HepG2 (cell line): ENCODE data around the gene VPS52. TPM values are rescaled to one million over a fixed set of nuclear protein-coding genes. Genes with fewer than 3 reads are reported as not detected.

Experiments used
- GABPB1 ChIP-seq: IDR thresholded peaks from 2 replicates; pipeline ENCODE4 v1.6.1; 2016; ENCODE audit warnings: mild to moderate bottlenecking, missing genetic modification reagents, moderate library complexity, missing compliant biosample characterization
- GZF1 ChIP-seq: sonication (generic); formaldehyde crosslinking; IDR thresholded peaks from 2 replicates; pipeline ENCODE4 v1.5.1; 2020; ENCODE audit warnings: mild to moderate bottlenecking, missing genetic modification reagents
- KLF15 ChIP-seq: sonication (generic); formaldehyde crosslinking; IDR thresholded peaks from 2 replicates; pipeline ENCODE4 v1.8.1; 2023; ENCODE audit warnings: borderline replicate concordance, mild to moderate bottlenecking, inconsistent platforms, missing genetic modification reagents, mixed read lengths
- MAFG ChIP-seq: sonication (generic); formaldehyde crosslinking; IDR thresholded peaks from 2 replicates; pipeline ENCODE4 v1.5.1; 2020; ENCODE audit warnings: mild to moderate bottlenecking, missing genetic modification reagents
- MTF2 ChIP-seq: sonication (generic); formaldehyde crosslinking; IDR thresholded peaks from 2 replicates; pipeline ENCODE4 v1.5.0; 2020; ENCODE audit warnings: missing genetic modification reagents, borderline replicate concordance
- NR1H2 ChIP-seq: sonication (generic); formaldehyde crosslinking; IDR thresholded peaks from 2 replicates; pipeline ENCODE4 v1.8.1; 2022; ENCODE audit warnings: low read depth, missing genetic modification reagents, borderline replicate concordance
- PHF8 ChIP-seq: sonication (generic); formaldehyde crosslinking; IDR thresholded peaks from 2 replicates; pipeline ENCODE4 v1.5.0; 2020; ENCODE audit warnings: missing genetic modification reagents
- RBFOX2 ChIP-seq: fragments of 200-400 bp; formaldehyde crosslinking; IDR thresholded peaks from 2 replicates; pipeline ENCODE4 v1.6.1; 2017; ENCODE audit warnings: low read depth, mild to moderate bottlenecking, low read length
- RCOR2 ChIP-seq: IDR thresholded peaks from 2 replicates; pipeline ENCODE4 v1.6.1; 2016; ENCODE audit warnings: missing biosample characterization, missing genetic modification reagents
- TBX3 ChIP-seq: fragments of 450-650 bp; IDR thresholded peaks from 2 replicates; pipeline ENCODE4 v1.6.1; 2017; ENCODE audit warnings: antibody characterized with exemption, mild to moderate bottlenecking, inconsistent platforms, borderline replicate concordance
- YY1 ChIP-seq: IDR thresholded peaks from 2 replicates; pipeline ENCODE4 v1.6.1; 2011; ENCODE audit warnings: low read length, low read depth, moderate library complexity, mild to moderate bottlenecking; ENCODE audit not compliant: insufficient read depth, insufficient replicate concordance
- ZBTB20 ChIP-seq: sonication (generic); formaldehyde crosslinking; IDR thresholded peaks from 2 replicates; pipeline ENCODE4 v1.8.1; 2023; ENCODE audit warnings: missing genetic modification reagents, low read depth, mild to moderate bottlenecking, borderline replicate concordance
- ZNF230 ChIP-seq: sonication (generic); formaldehyde crosslinking; IDR thresholded peaks from 2 replicates; pipeline ENCODE4 v1.4.0; 2020; ENCODE audit warnings: mild to moderate bottlenecking, missing genetic modification reagents
- ZNF260 ChIP-seq: sonication (generic); formaldehyde crosslinking; IDR thresholded peaks from 2 replicates; pipeline ENCODE4 v1.4.0; 2020; ENCODE audit warnings: missing genetic modification reagents, low read depth, mild to moderate bottlenecking, borderline replicate concordance
- ZNF264 ChIP-seq: sonication (generic); formaldehyde crosslinking; IDR thresholded peaks from 2 replicates; pipeline ENCODE4 v1.4.0; 2020; ENCODE audit warnings: missing genetic modification reagents
- ZNF317 ChIP-seq: sonication (generic); formaldehyde crosslinking; IDR thresholded peaks from 2 replicates; pipeline ENCODE4 v1.5.0; 2020; ENCODE audit warnings: mild to moderate bottlenecking, missing genetic modification reagents
- polyA plus RNA-seq, 8 experiments: library from polyadenylated mRNA; depleted of rRNA in 3 of 8; stranded (reverse) in 7 of 8; unstranded in 1 of 8; fragments of >200 nt; fragmentation: Illumina TruSeq in 4 of 8; extraction: Trizol in 4 of 8; gene quantifications; 2 replicates each; pipeline versions ENCODE4 v1.2.1 to v1.2.3, GENCODE V29; 2011 to 2016; ENCODE audit warnings: low read depth in 4 of 8, missing spikeins in 1 of 8, mixed read lengths in 1 of 8; ENCODE audit not compliant: insufficient read depth in 1 of 8
- total RNA-seq, 5 experiments: library from RNA; depleted of rRNA; stranded (reverse); fragments of >200 nt; fragmentation: Illumina TruSeq; extraction: Trizol; gene quantifications; 2 replicates each; pipeline ENCODE4 v1.2.3, GENCODE V29; 2016; ENCODE audit warnings: low read depth in 1 of 5
- TF ChIP-seq, protein P1 (sequence below): sonication (generic); formaldehyde crosslinking; IDR thresholded peaks from 2 replicates; pipeline ENCODE4 v1.9.0; 2021; ENCODE audit warnings: missing genetic modification reagents, mild to moderate bottlenecking, borderline replicate concordance
- TF ChIP-seq, protein P2 (sequence below): sonication (generic); formaldehyde crosslinking; IDR thresholded peaks from 2 replicates; pipeline ENCODE4 v1.5.1; 2020; ENCODE audit warnings: missing genetic modification reagents, mild to moderate bottlenecking, borderline replicate concordance
- TF ChIP-seq, protein P3 (sequence below): IDR thresholded peaks from 2 replicates; pipeline ENCODE4 v1.6.1; 2016; ENCODE audit warnings: low read depth
- TF ChIP-seq, protein P4 (sequence below): sonication (generic); formaldehyde crosslinking; IDR thresholded peaks from 2 replicates; pipeline ENCODE4 v1.8.1; 2023; ENCODE audit warnings: missing genetic modification reagents, inconsistent platforms, borderline replicate concordance
- TF ChIP-seq, protein P5 (sequence below): IDR thresholded peaks from 2 replicates; pipeline ENCODE4 v1.6.1; 2016
- TF ChIP-seq, protein P6 (sequence below): sonication (generic); formaldehyde crosslinking; IDR thresholded peaks from 2 replicates; pipeline ENCODE4 v1.4.0; 2020; ENCODE audit warnings: missing genetic modification reagents

VPS52 gene
- total and polyA plus RNA-seq, 2 of the 13 experiments (the other 11 are each of a cell fraction or from before 2014, with no cell fraction given): 48.9 to 85.5 TPM

DNA sequence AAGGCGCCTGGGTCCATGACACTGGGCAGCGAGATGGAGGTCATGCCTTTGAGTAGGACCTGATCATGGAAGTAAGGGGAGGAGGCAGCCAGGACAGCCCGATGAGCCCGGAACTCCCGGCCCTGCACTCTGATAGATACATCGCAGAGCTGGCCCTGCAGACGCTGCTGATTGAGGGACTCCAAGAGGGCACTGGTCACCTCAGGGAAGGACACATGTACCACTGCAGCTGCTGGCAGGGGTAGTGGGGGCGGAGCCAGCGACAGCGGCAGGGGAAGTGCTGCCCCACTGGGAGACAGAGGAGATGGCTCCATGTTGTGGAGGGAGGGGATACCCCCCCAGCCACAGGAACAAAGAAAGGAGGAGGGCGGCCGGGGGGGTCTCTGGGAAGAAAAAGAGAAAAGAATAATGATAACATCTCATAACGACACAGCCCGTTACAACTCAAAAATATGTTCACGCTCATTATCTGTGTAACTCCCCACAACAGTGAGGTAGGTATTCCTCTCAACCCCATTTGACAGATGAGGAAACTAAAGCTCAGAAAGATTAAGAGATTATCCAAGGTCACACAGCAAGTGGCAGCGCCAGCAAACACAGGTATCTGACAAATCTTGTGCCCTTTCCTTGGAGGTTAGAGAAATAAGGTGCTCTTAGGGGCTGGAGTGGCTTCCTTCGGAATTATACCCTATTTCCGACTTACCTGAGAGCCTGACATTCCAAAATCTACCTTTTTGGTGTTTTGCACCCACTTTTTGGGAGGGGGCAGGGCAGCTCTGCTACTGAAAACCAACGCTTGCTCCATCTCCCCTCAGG, 45.1 kb upstream of the VPS52 start (continued):
- TF ChIP-seq, protein P1, sequence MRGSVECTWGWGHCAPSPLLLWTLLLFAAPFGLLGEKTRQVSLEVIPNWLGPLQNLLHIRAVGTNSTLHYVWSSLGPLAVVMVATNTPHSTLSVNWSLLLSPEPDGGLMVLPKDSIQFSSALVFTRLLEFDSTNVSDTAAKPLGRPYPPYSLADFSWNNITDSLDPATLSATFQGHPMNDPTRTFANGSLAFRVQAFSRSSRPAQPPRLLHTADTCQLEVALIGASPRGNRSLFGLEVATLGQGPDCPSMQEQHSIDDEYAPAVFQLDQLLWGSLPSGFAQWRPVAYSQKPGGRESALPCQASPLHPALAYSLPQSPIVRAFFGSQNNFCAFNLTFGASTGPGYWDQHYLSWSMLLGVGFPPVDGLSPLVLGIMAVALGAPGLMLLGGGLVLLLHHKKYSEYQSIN (CRISPR knock-in tag): no peak
- TF ChIP-seq, protein P2, sequence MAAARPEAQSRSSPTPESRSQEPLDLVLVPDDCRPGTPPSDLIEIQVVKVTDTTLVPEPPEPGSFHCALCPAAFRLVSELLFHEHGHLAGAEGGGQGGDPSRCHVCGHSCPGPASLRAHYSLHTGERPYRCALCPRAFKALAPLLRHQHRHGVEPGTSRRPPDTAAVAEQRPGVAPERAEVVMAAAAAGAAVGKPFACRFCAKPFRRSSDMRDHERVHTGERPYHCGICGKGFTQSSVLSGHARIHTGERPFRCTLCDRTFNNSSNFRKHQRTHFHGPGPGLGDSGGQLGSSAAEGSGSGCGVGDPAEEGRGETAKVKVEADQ: no peak
- TF ChIP-seq, protein P3, sequence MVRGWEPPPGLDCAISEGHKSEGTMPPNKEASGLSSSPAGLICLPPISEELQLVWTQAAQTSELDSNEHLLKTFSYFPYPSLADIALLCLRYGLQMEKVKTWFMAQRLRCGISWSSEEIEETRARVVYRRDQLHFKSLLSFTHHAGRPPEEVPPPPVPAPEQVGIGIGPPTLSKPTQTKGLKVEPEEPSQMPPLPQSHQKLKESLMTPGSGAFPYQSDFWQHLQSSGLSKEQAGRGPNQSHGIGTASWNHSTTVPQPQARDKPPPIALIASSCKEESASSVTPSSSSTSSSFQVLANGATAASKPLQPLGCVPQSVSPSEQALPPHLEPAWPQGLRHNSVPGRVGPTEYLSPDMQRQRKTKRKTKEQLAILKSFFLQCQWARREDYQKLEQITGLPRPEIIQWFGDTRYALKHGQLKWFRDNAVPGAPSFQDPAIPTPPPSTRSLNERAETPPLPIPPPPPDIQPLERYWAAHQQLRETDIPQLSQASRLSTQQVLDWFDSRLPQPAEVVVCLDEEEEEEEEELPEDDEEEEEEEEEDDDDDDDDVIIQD (CRISPR knock-in tag): no peak
- TF ChIP-seq RCOR2 (CRISPR knock-in tag) (no peak), MTF2 (CRISPR knock-in tag) (0 out of 2 replicates have a peak, but pooled peaks have one; percentile 2), GABPB1 (CRISPR knock-in tag) (peak; percentile 0; the same call in 1 of the 2 replicates), YY1 (no peak), GZF1 (CRISPR knock-in tag) (no peak), PHF8 (CRISPR knock-in tag) (no peak), ZNF260 (CRISPR knock-in tag) (no peak), TBX3 (no peak), ZNF317 (CRISPR knock-in tag) (0 out of 2 replicates have a peak, but pooled peaks have one; percentile 25), KLF15 (CRISPR knock-in tag) (no peak), MAFG (CRISPR knock-in tag) (no peak), RBFOX2 (0 out of 2 replicates have a peak, but pooled peaks have one; percentile 11), NR1H2 (CRISPR knock-in tag) (no peak), ZBTB20 (CRISPR knock-in tag) (no peak), ZNF264 (CRISPR knock-in tag) (no peak), ZNF230 (CRISPR knock-in tag) (0 out of 2 replicates have a peak, but pooled peaks have one; percentile 14)
- TF ChIP-seq, protein P4, sequence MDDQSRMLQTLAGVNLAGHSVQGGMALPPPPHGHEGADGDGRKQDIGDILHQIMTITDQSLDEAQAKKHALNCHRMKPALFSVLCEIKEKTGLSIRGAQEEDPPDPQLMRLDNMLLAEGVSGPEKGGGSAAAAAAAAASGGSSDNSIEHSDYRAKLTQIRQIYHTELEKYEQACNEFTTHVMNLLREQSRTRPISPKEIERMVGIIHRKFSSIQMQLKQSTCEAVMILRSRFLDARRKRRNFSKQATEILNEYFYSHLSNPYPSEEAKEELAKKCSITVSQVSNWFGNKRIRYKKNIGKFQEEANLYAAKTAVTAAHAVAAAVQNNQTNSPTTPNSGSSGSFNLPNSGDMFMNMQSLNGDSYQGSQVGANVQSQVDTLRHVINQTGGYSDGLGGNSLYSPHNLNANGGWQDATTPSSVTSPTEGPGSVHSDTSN (CRISPR knock-in tag): no peak
- TF ChIP-seq, protein P5, sequence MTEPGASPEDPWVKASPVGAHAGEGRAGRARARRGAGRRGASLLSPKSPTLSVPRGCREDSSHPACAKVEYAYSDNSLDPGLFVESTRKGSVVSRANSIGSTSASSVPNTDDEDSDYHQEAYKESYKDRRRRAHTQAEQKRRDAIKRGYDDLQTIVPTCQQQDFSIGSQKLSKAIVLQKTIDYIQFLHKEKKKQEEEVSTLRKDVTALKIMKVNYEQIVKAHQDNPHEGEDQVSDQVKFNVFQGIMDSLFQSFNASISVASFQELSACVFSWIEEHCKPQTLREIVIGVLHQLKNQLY (CRISPR knock-in tag): no peak
- TF ChIP-seq, protein P6, sequence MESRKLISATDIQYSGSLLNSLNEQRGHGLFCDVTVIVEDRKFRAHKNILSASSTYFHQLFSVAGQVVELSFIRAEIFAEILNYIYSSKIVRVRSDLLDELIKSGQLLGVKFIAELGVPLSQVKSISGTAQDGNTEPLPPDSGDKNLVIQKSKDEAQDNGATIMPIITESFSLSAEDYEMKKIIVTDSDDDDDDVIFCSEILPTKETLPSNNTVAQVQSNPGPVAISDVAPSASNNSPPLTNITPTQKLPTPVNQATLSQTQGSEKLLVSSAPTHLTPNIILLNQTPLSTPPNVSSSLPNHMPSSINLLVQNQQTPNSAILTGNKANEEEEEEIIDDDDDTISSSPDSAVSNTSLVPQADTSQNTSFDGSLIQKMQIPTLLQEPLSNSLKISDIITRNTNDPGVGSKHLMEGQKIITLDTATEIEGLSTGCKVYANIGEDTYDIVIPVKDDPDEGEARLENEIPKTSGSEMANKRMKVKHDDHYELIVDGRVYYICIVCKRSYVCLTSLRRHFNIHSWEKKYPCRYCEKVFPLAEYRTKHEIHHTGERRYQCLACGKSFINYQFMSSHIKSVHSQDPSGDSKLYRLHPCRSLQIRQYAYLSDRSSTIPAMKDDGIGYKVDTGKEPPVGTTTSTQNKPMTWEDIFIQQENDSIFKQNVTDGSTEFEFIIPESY (CRISPR knock-in tag): no peak
